Heart left ventricle (tissue), 13 donors: ENCODE measurements around the gene COL27A1.

ENCODE experiments used
- POLR2A ChIP-seq, 2 donors: fragments of 450-650 bp; IDR thresholded peaks; one replicate each; pipeline ENCODE4 v1.6.1; 2017; ENCODE audit warnings: antibody characterized with exemption in 2 of 2, mild to moderate bottlenecking in 2 of 2, moderate library complexity in 2 of 2
- TF ChIP-seq, protein P1 (sequence below), 12 donors: fragments of 200-600 bp; sonication (generic) in 4 of 12; IDR thresholded peaks; one replicate each; pipeline versions ENCODE4 v1.5.0 to v1.8.0; 2018 to 2022; ENCODE audit warnings: antibody characterized with exemption in 12 of 12, mild to moderate bottlenecking in 5 of 12
- donor health status: ischemic (EF 13 %, LVEDD 7.1; RV severe dilation, severe dysfunction).
- donor health status: DM: no; HTN: yes; CAD: no.
- donor health status: DM: no; HTN: no; CAD: no.
- donor health status: ischemic (EF 25% LVEDD 6.9; RV normal size, moderate dysfunction).
- donor health status: ischemic (EF 25% LVEDD 5.7; RV mildly dilated, moderate dysfunction).
- donor health status: ischemic (EF 35%, LVEDD 5.7; RV mildly dilated, moderate dysfunction).
- donor health status: nonischemic (EF 11% LVEDD 7.7; RV severe dilation, severe dysfunction).
- donor health status: DM: yes; HTN: yes; CAD: no.
- donor health status: PGD.
- donor health status: ischemic (EF 29% LVEDD 5.4; RV normal size, mild dysfunction).
- donor health status: nonischemic (EF 23%, LVEDD 6.1; RV moderate dilation, normal function).

DNA sequence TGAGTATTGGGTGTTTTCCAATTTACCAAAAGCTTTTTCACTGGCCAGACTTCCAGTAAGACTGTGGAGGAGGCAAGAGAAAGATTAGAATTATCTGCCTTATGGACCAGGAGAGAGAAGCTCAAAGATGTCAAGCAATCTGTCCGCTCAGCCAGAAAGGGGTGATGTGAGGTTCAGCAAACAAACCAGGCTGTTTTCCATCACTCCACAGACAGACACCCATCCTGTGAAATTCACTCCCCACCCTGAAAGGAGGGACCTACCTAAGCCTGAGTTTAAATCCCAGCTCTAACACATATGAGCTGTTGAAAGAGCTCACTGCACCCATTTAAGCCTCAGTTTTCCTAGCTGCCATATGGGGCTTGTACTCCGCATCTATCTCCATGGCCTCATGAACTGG lies 14.9 kb upstream of the COL27A1 start:
- no peak for TF ChIP-seq POLR2A (IDR thresholded peaks at IDR 0.05)
- TF ChIP-seq, protein P1, sequence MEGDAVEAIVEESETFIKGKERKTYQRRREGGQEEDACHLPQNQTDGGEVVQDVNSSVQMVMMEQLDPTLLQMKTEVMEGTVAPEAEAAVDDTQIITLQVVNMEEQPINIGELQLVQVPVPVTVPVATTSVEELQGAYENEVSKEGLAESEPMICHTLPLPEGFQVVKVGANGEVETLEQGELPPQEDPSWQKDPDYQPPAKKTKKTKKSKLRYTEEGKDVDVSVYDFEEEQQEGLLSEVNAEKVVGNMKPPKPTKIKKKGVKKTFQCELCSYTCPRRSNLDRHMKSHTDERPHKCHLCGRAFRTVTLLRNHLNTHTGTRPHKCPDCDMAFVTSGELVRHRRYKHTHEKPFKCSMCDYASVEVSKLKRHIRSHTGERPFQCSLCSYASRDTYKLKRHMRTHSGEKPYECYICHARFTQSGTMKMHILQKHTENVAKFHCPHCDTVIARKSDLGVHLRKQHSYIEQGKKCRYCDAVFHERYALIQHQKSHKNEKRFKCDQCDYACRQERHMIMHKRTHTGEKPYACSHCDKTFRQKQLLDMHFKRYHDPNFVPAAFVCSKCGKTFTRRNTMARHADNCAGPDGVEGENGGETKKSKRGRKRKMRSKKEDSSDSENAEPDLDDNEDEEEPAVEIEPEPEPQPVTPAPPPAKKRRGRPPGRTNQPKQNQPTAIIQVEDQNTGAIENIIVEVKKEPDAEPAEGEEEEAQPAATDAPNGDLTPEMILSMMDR (IDR thresholded peaks at IDR 0.05), result no peak
